HEK293 (cell line): Measurements from ENCODE around the gene OR8A1.

ENCODE experiments used
- CTCF ChIA-PET: fragments of 350-600 bp; formaldehyde crosslinking; extraction: SDS; loops from one replicate; lab custom pipeline; 2021; ENCODE audit warnings: antibody characterized with exemption; lab: Yijun Ruan, JAX
- POLR2A ChIA-PET: fragments of 300-600 bp; formaldehyde crosslinking; extraction: SDS; loops from one replicate; lab custom pipeline; 2020; ENCODE audit warnings: antibody characterized with exemption, inconsistent platforms; lab: Yijun Ruan, JAX
- H3K27ac ChIP-seq: fragments of 200-500 bp; sonication (Bioruptor generic); 2 replicates; pipeline ENCODE4 v1.5.1; 2014; ENCODE audit warnings: low read depth, low read length, control low read depth, inconsistent platforms; ENCODE audit errors: extremely low read depth
- H3K36me3 ChIP-seq, 2 experiments: fragments of 200-500 bp in 1 of 2; sonication (Bioruptor generic) in 1 of 2; 1 replicate in 1 of 2; 2 replicates in 1 of 2; pipeline ENCODE4 v1.5.1; 2014 to 2017; ENCODE audit warnings: inconsistent platforms in 2 of 2, low read length in 2 of 2; ENCODE audit not compliant: control insufficient read depth in 2 of 2, insufficient read depth in 1 of 2
- H3K4me1 ChIP-seq: fragments of 200-500 bp; sonication (Bioruptor generic); 2 replicates; pipeline ENCODE4 v1.5.1; 2014; ENCODE audit warnings: mild to moderate bottlenecking, low read length, inconsistent platforms; ENCODE audit not compliant: control insufficient read depth, insufficient read depth
- H3K4me3 ChIP-seq: 2 replicates; pipeline ENCODE4 v1.5.1; 2011; ENCODE audit warnings: low read depth, mild to moderate bottlenecking, control low read depth, low read length, moderate library complexity
- H3K9me3 ChIP-seq: fragments of 200-500 bp; sonication (Bioruptor generic); 2 replicates; pipeline ENCODE4 v1.5.1; 2014; ENCODE audit warnings: low read depth, low read length, inconsistent platforms; ENCODE audit not compliant: control insufficient read depth, insufficient read depth
- GLIS1 ChIP-seq: fragments of 450-650 bp; formaldehyde crosslinking; IDR thresholded peaks from 2 replicates; pipeline ENCODE4 v1.5.1; 2016; ENCODE audit warnings: missing biosample characterization, missing genetic modification characterization
- PRDM4 ChIP-seq: fragments of 450-650 bp; formaldehyde crosslinking; IDR thresholded peaks from 2 replicates; pipeline ENCODE4 v1.5.1; 2017; ENCODE audit warnings: missing biosample characterization, missing genetic modification characterization
- RBAK ChIP-seq: fragments of 450-650 bp; formaldehyde crosslinking; IDR thresholded peaks from 2 replicates; pipeline ENCODE4 v1.5.1; 2016; ENCODE audit warnings: missing biosample characterization, missing genetic modification characterization
- TCF7L2 ChIP-seq: IDR thresholded peaks from 2 replicates; pipeline ENCODE4 v1.6.1; 2011; ENCODE audit warnings: low read depth, mild to moderate bottlenecking, inconsistent platforms, low read length, moderate library complexity, borderline replicate concordance
- WT1 ChIP-seq: fragments of 450-650 bp; formaldehyde crosslinking; IDR thresholded peaks from 2 replicates; pipeline ENCODE4 v1.5.1; 2016; ENCODE audit warnings: missing biosample characterization, missing genetic modification characterization
- YY1 ChIP-seq: fragments of 450-650 bp; formaldehyde crosslinking; IDR thresholded peaks from 2 replicates; pipeline ENCODE4 v1.5.1; 2018; ENCODE audit warnings: missing biosample characterization, missing genetic modification characterization
- ZBTB8A ChIP-seq: fragments of 450-650 bp; formaldehyde crosslinking; IDR thresholded peaks from 2 replicates; pipeline ENCODE4 v1.5.1; 2016; ENCODE audit warnings: missing biosample characterization, missing genetic modification characterization
- ZNF121 ChIP-seq: fragments of 450-650 bp; formaldehyde crosslinking; IDR thresholded peaks from 2 replicates; pipeline ENCODE4 v1.5.1; 2016; ENCODE audit warnings: missing biosample characterization, missing genetic modification characterization
- ZNF148 ChIP-seq: fragments of 450-650 bp; formaldehyde crosslinking; IDR thresholded peaks from 2 replicates; pipeline ENCODE4 v1.5.0; 2017; ENCODE audit warnings: missing biosample characterization, missing genetic modification characterization, borderline replicate concordance
- ZNF2 ChIP-seq: fragments of 450-650 bp; formaldehyde crosslinking; IDR thresholded peaks from 2 replicates; pipeline ENCODE4 v1.5.1; 2016; ENCODE audit warnings: missing biosample characterization, missing genetic modification characterization
- ZNF214 ChIP-seq: fragments of 450-650 bp; formaldehyde crosslinking; IDR thresholded peaks from 2 replicates; pipeline ENCODE4 v1.5.1; 2017; ENCODE audit warnings: missing biosample characterization, mild to moderate bottlenecking, missing genetic modification characterization, borderline replicate concordance
- ZNF24 ChIP-seq: fragments of 450-650 bp; formaldehyde crosslinking; IDR thresholded peaks from 2 replicates; pipeline ENCODE4 v1.5.1; 2016; ENCODE audit warnings: missing biosample characterization, missing genetic modification characterization
- ZNF394 ChIP-seq: fragments of 450-650 bp; formaldehyde crosslinking; IDR thresholded peaks from 2 replicates; pipeline ENCODE4 v1.5.1; 2016; ENCODE audit warnings: missing biosample characterization, missing genetic modification characterization, mild to moderate bottlenecking, moderate library complexity, borderline replicate concordance
- ZNF530 ChIP-seq: fragments of 450-650 bp; formaldehyde crosslinking; IDR thresholded peaks from 2 replicates; pipeline ENCODE4 v1.5.1; 2016; ENCODE audit warnings: low read depth, missing biosample characterization, missing genetic modification characterization
- ZNF544 ChIP-seq: fragments of 450-650 bp; formaldehyde crosslinking; IDR thresholded peaks from 2 replicates; pipeline ENCODE4 v1.5.0; 2017; ENCODE audit warnings: missing biosample characterization, missing genetic modification characterization
- ZNF560 ChIP-seq: fragments of 450-650 bp; formaldehyde crosslinking; IDR thresholded peaks from 2 replicates; pipeline ENCODE4 v1.5.1; 2017; ENCODE audit warnings: missing biosample characterization, missing genetic modification characterization, borderline replicate concordance
- ZNF585B ChIP-seq: fragments of 450-650 bp; formaldehyde crosslinking; IDR thresholded peaks from 2 replicates; pipeline ENCODE4 v1.5.1; 2016; ENCODE audit warnings: missing biosample characterization, missing genetic modification characterization
- ZNF600 ChIP-seq: fragments of 450-650 bp; formaldehyde crosslinking; IDR thresholded peaks from 2 replicates; pipeline ENCODE4 v1.5.1; 2016; ENCODE audit warnings: missing biosample characterization, missing genetic modification characterization
- ZNF623 ChIP-seq: fragments of 450-650 bp; formaldehyde crosslinking; IDR thresholded peaks from 2 replicates; pipeline ENCODE4 v1.5.1; 2016; ENCODE audit warnings: missing biosample characterization, missing genetic modification characterization
- ZNF701 ChIP-seq: fragments of 450-650 bp; formaldehyde crosslinking; IDR thresholded peaks from 2 replicates; pipeline ENCODE4 v1.5.1; 2016; ENCODE audit warnings: missing biosample characterization, missing genetic modification characterization
- ZNF707 ChIP-seq: fragments of 450-650 bp; formaldehyde crosslinking; IDR thresholded peaks from 2 replicates; pipeline ENCODE4 v1.5.1; 2016; ENCODE audit warnings: missing biosample characterization, missing genetic modification characterization
- ZNF776 ChIP-seq: fragments of 450-650 bp; formaldehyde crosslinking; IDR thresholded peaks from 2 replicates; pipeline ENCODE4 v1.5.0; 2017; ENCODE audit warnings: missing biosample characterization, missing genetic modification characterization, borderline replicate concordance
- TF ChIP-seq, protein P1 (sequence below): fragments of 450-650 bp; formaldehyde crosslinking; IDR thresholded peaks from 2 replicates; pipeline ENCODE4 v1.5.1; 2017; ENCODE audit warnings: missing biosample characterization, missing genetic modification characterization
- TF ChIP-seq, protein P2 (sequence below): fragments of 450-650 bp; formaldehyde crosslinking; IDR thresholded peaks from 2 replicates; pipeline ENCODE4 v1.5.1; 2016; ENCODE audit warnings: missing biosample characterization, missing genetic modification characterization, low read depth
- TF ChIP-seq, protein P3 (sequence below): IDR thresholded peaks from 2 replicates; pipeline ENCODE4 v1.6.1; 2011; ENCODE audit warnings: mild to moderate bottlenecking, low read depth, low read length, borderline replicate concordance
- TF ChIP-seq, protein P4 (sequence below): fragments of 450-650 bp; formaldehyde crosslinking; optimal IDR thresholded peaks from 2 replicates; pipeline ENCODE3; 2016; ENCODE audit warnings: missing biosample characterization, mild to moderate bottlenecking, missing genetic modification characterization

The OR8A1 gene

DNA sequence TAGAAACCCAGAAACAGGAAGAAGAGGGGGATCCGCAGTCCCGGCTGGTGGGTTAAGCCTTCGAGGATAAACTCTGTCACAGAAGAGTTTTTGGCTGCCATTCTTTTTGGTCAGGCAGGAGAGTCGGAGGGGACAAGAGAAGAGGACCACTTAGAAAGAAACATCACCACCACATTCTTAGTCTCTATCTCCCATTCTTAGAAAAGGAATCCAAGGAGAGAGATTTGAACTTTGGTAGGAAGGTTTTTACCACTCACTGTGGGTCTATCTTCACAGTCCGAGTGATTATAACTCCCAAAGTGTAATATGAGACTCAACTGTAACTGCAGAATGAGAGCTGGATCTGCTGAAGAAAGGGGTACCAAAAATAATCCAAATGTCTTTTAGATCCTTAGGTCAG lies 26.2 kb upstream of the OR8A1 start, which contains the start of gene OR8B12 (continued):
- TF ChIP-seq ZNF148 (no peak), ZNF544 (tag by site-specific recombination) (no peak), ZNF701 (no peak), ZNF560 (no peak), GLIS1 (tag by site-specific recombination) (no peak), ZNF530 (tag by site-specific recombination) (no peak), ZNF776 (tag by site-specific recombination) (no peak)

DNA sequence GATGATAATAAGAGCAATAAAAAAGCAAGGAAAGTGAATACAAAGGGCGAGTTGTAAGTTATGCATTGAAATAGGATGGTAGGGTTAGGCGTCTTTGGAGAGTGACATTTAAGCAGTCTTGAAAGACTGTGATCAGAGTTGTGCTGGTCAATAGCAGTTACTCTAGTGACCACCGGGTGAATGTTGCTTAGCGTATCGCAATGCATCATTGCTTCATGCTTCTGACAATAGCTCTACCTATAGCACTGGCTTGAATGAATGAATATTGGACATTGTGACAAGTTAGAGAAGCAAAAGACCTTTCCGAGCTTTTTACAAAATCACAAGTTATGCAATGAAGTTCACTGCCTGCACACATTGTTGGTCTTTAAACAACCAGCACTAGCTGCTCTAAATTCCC lies 18.6 kb upstream of the OR8A1 start:
- Histone ChIP-seq H3K27ac (no peak overlapping the region), H3K9me3 (no peaks in the 10 kb centered on the region), H3K4me1 (no peaks in the 10 kb centered on the region), H3K36me3 (no peaks in the 10 kb centered on the region), H3K4me3 (no peak overlapping the region)
- no peak for TF ChIP-seq WT1 (tag by site-specific recombination)
- no peak for TF ChIP-seq YY1
- TF ChIP-seq ZNF707, result no peak
- TF ChIP-seq, protein P1, sequence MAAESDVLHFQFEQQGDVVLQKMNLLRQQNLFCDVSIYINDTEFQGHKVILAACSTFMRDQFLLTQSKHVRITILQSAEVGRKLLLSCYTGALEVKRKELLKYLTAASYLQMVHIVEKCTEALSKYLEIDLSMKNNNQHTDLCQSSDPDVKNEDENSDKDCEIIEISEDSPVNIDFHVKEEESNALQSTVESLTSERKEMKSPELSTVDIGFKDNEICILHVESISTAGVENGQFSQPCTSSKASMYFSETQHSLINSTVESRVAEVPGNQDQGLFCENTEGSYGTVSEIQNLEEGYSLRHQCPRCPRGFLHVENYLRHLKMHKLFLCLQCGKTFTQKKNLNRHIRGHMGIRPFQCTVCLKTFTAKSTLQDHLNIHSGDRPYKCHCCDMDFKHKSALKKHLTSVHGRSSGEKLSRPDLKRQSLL, result no peak
- TF ChIP-seq ZNF121 (tag by site-specific recombination), result no peak
- no peak for TF ChIP-seq ZNF2
- TF ChIP-seq, protein P2, sequence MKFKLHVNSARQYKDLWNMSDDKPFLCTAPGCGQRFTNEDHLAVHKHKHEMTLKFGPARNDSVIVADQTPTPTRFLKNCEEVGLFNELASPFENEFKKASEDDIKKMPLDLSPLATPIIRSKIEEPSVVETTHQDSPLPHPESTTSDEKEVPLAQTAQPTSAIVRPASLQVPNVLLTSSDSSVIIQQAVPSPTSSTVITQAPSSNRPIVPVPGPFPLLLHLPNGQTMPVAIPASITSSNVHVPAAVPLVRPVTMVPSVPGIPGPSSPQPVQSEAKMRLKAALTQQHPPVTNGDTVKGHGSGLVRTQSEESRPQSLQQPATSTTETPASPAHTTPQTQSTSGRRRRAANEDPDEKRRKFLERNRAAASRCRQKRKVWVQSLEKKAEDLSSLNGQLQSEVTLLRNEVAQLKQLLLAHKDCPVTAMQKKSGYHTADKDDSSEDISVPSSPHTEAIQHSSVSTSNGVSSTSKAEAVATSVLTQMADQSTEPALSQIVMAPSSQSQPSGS (tag by site-specific recombination), result no peak
- TF ChIP-seq RBAK (tag by site-specific recombination), result no peak
- TF ChIP-seq ZNF394 (tag by site-specific recombination), result no peak
- TF ChIP-seq PRDM4 (tag by site-specific recombination), result no peak
- TF ChIP-seq ZBTB8A (tag by site-specific recombination), result no peak
- TF ChIP-seq, protein P3, sequence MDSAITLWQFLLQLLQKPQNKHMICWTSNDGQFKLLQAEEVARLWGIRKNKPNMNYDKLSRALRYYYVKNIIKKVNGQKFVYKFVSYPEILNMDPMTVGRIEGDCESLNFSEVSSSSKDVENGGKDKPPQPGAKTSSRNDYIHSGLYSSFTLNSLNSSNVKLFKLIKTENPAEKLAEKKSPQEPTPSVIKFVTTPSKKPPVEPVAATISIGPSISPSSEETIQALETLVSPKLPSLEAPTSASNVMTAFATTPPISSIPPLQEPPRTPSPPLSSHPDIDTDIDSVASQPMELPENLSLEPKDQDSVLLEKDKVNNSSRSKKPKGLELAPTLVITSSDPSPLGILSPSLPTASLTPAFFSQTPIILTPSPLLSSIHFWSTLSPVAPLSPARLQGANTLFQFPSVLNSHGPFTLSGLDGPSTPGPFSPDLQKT, result no peak
- TF ChIP-seq ZNF214 (tag by site-specific recombination), result no peak
- TF ChIP-seq, protein P4, sequence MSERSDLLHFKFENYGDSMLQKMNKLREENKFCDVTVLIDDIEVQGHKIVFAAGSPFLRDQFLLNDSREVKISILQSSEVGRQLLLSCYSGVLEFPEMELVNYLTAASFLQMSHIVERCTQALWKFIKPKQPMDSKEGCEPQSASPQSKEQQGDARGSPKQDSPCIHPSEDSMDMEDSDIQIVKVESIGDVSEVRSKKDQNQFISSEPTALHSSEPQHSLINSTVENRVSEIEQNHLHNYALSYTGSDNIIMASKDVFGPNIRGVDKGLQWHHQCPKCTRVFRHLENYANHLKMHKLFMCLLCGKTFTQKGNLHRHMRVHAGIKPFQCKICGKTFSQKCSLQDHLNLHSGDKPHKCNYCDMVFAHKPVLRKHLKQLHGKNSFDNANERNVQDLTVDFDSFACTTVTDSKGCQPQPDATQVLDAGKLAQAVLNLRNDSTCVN (tag by site-specific recombination), result no peak
- no peak for TF ChIP-seq TCF7L2
- TF ChIP-seq ZNF600, result no peak
- no peak for TF ChIP-seq ZNF623 (tag by site-specific recombination)
- TF ChIP-seq ZNF24 (tag by site-specific recombination), result no peak
- TF ChIP-seq ZNF585B (tag by site-specific recombination), result no peak
- ChIA-PET CTCF (interaction anchor here (0.6 kb wide), 1 partner anchor 55 kb away, joined by 4 read pairs; no protein-coding TSS in a partner anchor), POLR2A (no interaction called here)
